ENCODE data around the gene LRRFIP1.

DNA sequence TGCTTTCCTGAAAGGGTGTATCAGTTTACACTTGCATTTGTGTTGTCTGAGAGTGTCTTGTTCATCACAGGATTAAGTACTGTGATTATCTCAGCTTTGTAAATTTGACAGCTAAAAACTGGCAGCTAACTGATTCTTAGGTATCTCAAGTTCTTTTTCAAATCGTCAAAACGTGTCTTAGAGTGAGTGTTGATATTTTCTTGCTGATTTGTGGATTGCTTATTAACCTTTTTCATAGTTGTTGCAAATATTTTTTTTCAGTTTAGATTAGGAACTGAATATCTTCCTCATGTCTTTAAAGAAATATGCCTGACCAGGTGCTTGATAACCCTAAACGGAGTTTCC, 41.9 kb downstream of the LRRFIP1 start:
- no peak for TF ChIP-seq SIN3A (IDR thresholded peaks at IDR 0.05; ENCODE audit: borderline replicate concordance, insufficient read depth, low read length)
- TF ChIP-seq, protein P1, sequence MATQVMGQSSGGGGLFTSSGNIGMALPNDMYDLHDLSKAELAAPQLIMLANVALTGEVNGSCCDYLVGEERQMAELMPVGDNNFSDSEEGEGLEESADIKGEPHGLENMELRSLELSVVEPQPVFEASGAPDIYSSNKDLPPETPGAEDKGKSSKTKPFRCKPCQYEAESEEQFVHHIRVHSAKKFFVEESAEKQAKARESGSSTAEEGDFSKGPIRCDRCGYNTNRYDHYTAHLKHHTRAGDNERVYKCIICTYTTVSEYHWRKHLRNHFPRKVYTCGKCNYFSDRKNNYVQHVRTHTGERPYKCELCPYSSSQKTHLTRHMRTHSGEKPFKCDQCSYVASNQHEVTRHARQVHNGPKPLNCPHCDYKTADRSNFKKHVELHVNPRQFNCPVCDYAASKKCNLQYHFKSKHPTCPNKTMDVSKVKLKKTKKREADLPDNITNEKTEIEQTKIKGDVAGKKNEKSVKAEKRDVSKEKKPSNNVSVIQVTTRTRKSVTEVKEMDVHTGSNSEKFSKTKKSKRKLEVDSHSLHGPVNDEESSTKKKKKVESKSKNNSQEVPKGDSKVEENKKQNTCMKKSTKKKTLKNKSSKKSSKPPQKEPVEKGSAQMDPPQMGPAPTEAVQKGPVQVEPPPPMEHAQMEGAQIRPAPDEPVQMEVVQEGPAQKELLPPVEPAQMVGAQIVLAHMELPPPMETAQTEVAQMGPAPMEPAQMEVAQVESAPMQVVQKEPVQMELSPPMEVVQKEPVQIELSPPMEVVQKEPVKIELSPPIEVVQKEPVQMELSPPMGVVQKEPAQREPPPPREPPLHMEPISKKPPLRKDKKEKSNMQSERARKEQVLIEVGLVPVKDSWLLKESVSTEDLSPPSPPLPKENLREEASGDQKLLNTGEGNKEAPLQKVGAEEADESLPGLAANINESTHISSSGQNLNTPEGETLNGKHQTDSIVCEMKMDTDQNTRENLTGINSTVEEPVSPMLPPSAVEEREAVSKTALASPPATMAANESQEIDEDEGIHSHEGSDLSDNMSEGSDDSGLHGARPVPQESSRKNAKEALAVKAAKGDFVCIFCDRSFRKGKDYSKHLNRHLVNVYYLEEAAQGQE (IDR thresholded peaks at IDR 0.05; ENCODE audit: insufficient read depth in 1 of 2, low read depth in 2 of 2, low read length in 2 of 2): no peak
